Pancreas (tissue), 10 donors: ENCODE measurements around the gene LYST. TPM values are rescaled to one million over a fixed set of nuclear protein-coding genes. Genes with fewer than 3 reads are reported as not detected.

Experiments
- ATAC-seq, 4 donors: fragments of 200-7000 bp; cut with Tn5 transposase; one replicate each; pipeline versions ENCODE4 v1.8.0 to v1.9.1; 2020; ENCODE audit warnings: mild to moderate bottlenecking in 4 of 4, moderate library complexity in 4 of 4
- DNase-seq, 6 donors: peaks; one replicate each; pipeline ENCODE4 v3.0.0-alpha.2; 2020
- FAIRE-seq: peaks from 2 replicates; lab custom pipeline; 2012; peaks lifted over from hg19 to GRCh38; lab: Jason Lieb, UNC
- H3K27ac ChIP-seq, 4 donors: fragments of 200-600 bp; sonication (generic); 1 replicate in 3 of 4; 2 replicates in 1 of 4; pipeline versions ENCODE4 v1.5.0 to v1.8.0; 2020
- H3K27me3 ChIP-seq, 4 donors: fragments of 200-600 bp; one replicate each; pipeline ENCODE4 v1.8.0; 2021
- H3K36me3 ChIP-seq, 3 donors: fragments of 200-600 bp; sonication (generic) in 1 of 3; one replicate each; pipeline versions ENCODE4 v1.5.0 to v1.8.0; 2020 to 2021
- H3K4me1 ChIP-seq, 3 donors: fragments of 200-600 bp; one replicate each; pipeline ENCODE4 v1.8.0; 2021
- H3K4me3 ChIP-seq, 4 donors: fragments of 200-600 bp; sonication (generic) in 2 of 4; one replicate each; pipeline versions ENCODE4 v1.5.0 to v1.8.0; 2020 to 2021
- H3K9me3 ChIP-seq, 4 donors: fragments of 200-600 bp; one replicate each; pipeline ENCODE4 v1.8.0; 2021
- CTCF ChIP-seq, 4 donors: fragments of 200-600 bp; sonication (generic) in 3 of 4; IDR thresholded peaks; one replicate each; pipeline versions ENCODE4 v1.5.0 to v1.8.0; 2021; ENCODE audit warnings: antibody characterized with exemption in 4 of 4
- WGBS, 2 donors: extraction: QIAGEN DNeasy Blood & Tissue Kit; methylation state at CpG; one replicate each; pipeline ENCODE4 v1.1.7; 2013; 5-methylcytosine and 5-hydroxymethylcytosine counted together
- intact Hi-C, 3 donors: fragments of 100-400 bp; cut with DNase I; formaldehyde crosslinking; loops; one replicate each; pipeline versions ENCODE4 v1.11.1 to v1.14.2; 2022
- polyA plus RNA-seq, 2 donors: library from polyadenylated mRNA; stranded (reverse); fragments of 200-250 nt; gene quantifications; one replicate each; pipeline ENCODE4 v1.2.3, GENCODE V29; 2013
- total RNA-seq, 6 donors: library from RNA; stranded (reverse); fragmentation: NEBNext Ultra II Directional in 4 of 6; extraction: Animal tissue kit (Norgen Biotek cat#: 25700) in 4 of 6; gene quantifications; one replicate each; pipeline versions ENCODE4 v1.2.1 to v1.2.4, GENCODE V29; 2021 to 2023
- donor health status: healthy with polysubstance abuse.
- donor health status: DM: no; HTN: no; CAD: no; lungs with moderate emphysema.
- donor health status: DM: no; HTN: no; CAD: no.
- donor health status: control.
- donor health status: control.
- donor health status: Bipolar disorder and iron deficiency.
- donor health status: DM: yes; HTN: yes; CAD: no.
- donor health status: DM: no; HTN: no; CAD: no.
- donor health status: DM: no; HTN: no; CAD: no.
- donor health status: DM: yes; HTN: yes; CAD: no.

LYST gene
- total and polyA plus RNA-seq, 8 donors: 4.3 to 13.7 (median 8.9) TPM

GRCh38 chr1:235739631-235740030 lies 127.1 kb downstream of the LYST start:
- H3K36me3 ChIP-seq: peaks cover 0 to 3% (median 0%) of the 10 kb centered on the region in 3 donors
- no peaks in the 10 kb centered on the region for H3K27me3 ChIP-seq
- ATAC-seq: peak in 2 of 4 donors; percentile 10 to 14
- intact Hi-C loops: no loop called here
- DNase-seq: no peak
- H3K9me3 ChIP-seq: no peaks in the 10 kb centered on the region
- peaks cover 0 to 12% (median 4%) of the 10 kb centered on the region in 3 donors for H3K4me1 ChIP-seq
- H3K4me3 ChIP-seq: no peak overlapping the region
- H3K27ac ChIP-seq: no peak overlapping the region
- FAIRE-seq: no peak
- TF ChIP-seq CTCF (IDR thresholded peaks at IDR 0.05): no peak
- 46 to 47% methylated on average over 6 of the region's 6 CpGs for WGBS, 2 donors

- no peak for FAIRE-seq
- no peak overlapping the region for H3K27ac ChIP-seq
- H3K9me3 ChIP-seq: no peaks in the 10 kb centered on the region
- WGBS, 2 donors: 15 to 25% methylated on average over 1 of the region's 1 CpG
- H3K36me3 ChIP-seq: peaks cover 0 to 3% (median 0%) of the 10 kb centered on the region in 3 donors
- no peak overlapping the region for H3K4me3 ChIP-seq
- intact Hi-C loops: no loop called here
- ATAC-seq: peak; percentile 95 to 99 (median 98)
- DNase-seq: peak in 4 of 6 donors; percentile 52 to 75 (median 68)
- peaks cover 0 to 12% (median 4%) of the 10 kb centered on the region in 3 donors for H3K4me1 ChIP-seq
- no peaks in the 10 kb centered on the region for H3K27me3 ChIP-seq
- TF ChIP-seq CTCF (IDR thresholded peaks at IDR 0.05): no peak
These were observed 127.6 kb downstream of the LYST start for GRCh38 chr1:235739124-235739523.

- Histone ChIP-seq H3K9me3 (no peaks in the 10 kb centered on the region), H3K36me3 (peaks cover 0 to 3% (median 0%) of the 10 kb centered on the region in 3 donors), H3K4me3 (no peak overlapping the region), H3K4me1 (peaks cover 0 to 12% (median 4%) of the 10 kb centered on the region in 3 donors), H3K27me3 (no peaks in the 10 kb centered on the region), H3K27ac (no peak overlapping the region)
- FAIRE-seq (no peak), ATAC-seq (no peak), DNase-seq (no peak)
- TF ChIP-seq CTCF (IDR thresholded peaks at IDR 0.05): no peak
- intact Hi-C loops: no loop called here
- WGBS, 2 donors: 97 to 98% methylated on average over 13 of the region's 13 CpGs
These were observed 129.0 kb downstream of the LYST start for GRCh38 chr1:235737751-235738150.

- peaks cover 0 to 12% (median 4%) of the 10 kb centered on the region in 3 donors for H3K4me1 ChIP-seq
- no peaks in the 10 kb centered on the region for H3K9me3 ChIP-seq
- H3K27me3 ChIP-seq: no peaks in the 10 kb centered on the region
- TF ChIP-seq CTCF (IDR thresholded peaks at IDR 0.05): no peak
- no peak for FAIRE-seq
- no peak overlapping the region for H3K4me3 ChIP-seq
- H3K36me3 ChIP-seq: no peaks in the 10 kb centered on the region
- DNase-seq: no peak
- intact Hi-C loops: no loop called here
- no peak overlapping the region for H3K27ac ChIP-seq
- no peak for ATAC-seq
These were observed 130.4 kb downstream of the LYST start for GRCh38 chr1:235736263-235736662.

- Histone ChIP-seq H3K4me3 (no peak overlapping the region), H3K27me3 (no peaks in the 10 kb centered on the region), H3K36me3 (no peaks in the 10 kb centered on the region), H3K27ac (no peak overlapping the region), H3K4me1 (peaks cover 0 to 12% (median 4%) of the 10 kb centered on the region in 3 donors), H3K9me3 (no peaks in the 10 kb centered on the region)
- no peak for ATAC-seq
- DNase-seq: no peak
- FAIRE-seq: no peak
- intact Hi-C loops: no loop called here
- TF ChIP-seq CTCF (IDR thresholded peaks at IDR 0.05): no peak
- WGBS, 2 donors: 86 to 93% methylated on average over 2 of the region's 2 CpGs
These were observed 131.1 kb downstream of the LYST start for GRCh38 chr1:235735621-235736020.
